ENCODE measurements around the gene SLC25A22.

The SLC25A22 gene

DNA sequence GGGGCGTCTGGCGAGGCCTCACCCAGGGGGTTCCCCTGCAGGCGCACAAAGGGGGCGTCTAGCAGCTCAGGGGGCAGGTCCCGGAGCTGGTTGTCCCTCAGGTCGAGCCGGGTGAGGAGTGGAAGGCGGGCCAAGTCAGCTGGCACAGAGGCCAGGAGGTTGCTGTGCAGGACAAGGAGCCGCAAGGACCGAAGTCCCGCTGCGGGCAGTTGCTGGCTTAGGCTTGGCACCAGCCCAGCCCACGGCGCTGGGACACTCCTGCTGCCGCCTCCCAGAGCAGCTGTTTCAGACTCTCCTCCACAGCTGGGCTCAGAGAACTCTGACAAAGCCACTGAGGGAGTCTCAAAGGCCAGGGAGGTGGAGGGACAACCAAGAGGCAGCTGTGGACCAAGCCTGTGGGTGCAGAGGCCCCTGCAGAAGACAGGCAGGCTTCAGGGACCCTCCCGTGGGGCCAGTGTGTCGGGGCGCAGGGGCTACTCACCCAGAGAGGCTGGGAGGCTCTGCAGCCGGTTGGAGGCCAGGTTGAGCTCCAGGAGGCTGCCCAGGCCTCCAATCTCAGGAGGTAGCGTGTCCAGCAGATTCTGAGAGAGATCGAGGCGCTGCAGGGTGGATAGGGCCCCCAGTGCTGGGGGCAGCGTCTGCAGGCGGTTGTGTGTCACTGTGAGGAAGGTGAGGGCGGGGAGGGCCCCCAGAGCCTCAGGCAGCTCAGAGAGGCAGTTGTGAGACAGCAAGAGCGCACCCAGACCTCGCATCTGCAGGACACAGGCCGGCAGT, 4.8 kb upstream of the SLC25A22 start:
- no peak for DNase-seq

DNA sequence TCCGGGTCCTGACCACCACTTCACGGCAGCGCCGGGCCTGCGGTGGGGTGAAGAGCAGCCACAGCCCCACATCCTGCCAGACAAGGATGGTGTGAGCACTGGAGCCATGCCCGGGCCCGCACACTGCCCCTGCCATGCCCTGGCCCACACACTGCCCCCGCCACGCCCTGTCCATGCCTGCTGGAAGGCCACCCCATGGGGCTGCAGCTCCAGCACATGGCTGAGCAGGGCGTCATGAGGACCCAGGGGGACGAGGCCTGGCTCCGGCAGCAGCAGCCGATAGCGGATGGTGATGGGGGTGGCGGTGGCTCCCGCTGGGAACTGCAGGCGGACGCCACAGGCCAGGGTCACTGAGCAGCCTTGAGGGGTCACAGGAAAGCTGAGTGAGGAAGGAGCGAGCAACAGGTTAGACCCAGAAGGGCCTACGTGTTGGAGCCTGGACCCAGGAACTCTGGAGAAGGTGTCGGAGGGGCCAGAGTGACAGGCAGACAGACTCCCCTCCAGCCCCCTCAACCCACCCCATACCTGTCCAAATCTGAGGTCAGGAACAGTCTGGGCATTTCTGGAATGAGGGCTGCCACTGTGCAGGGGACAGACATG, 4.0 kb upstream of the SLC25A22 start:
- no peak for DNase-seq

- DNase-seq, result no peak
These were observed 3.2 kb upstream of the SLC25A22 start for GRCh38 chr11:801097-801780.

- no peak for DNase-seq
These were observed 2.4 kb upstream of the SLC25A22 start for GRCh38 chr11:800473-800872.

- DNase-seq, result no peak
These were observed 1.7 kb upstream of the SLC25A22 start for GRCh38 chr11:799641-800316.

DNA sequence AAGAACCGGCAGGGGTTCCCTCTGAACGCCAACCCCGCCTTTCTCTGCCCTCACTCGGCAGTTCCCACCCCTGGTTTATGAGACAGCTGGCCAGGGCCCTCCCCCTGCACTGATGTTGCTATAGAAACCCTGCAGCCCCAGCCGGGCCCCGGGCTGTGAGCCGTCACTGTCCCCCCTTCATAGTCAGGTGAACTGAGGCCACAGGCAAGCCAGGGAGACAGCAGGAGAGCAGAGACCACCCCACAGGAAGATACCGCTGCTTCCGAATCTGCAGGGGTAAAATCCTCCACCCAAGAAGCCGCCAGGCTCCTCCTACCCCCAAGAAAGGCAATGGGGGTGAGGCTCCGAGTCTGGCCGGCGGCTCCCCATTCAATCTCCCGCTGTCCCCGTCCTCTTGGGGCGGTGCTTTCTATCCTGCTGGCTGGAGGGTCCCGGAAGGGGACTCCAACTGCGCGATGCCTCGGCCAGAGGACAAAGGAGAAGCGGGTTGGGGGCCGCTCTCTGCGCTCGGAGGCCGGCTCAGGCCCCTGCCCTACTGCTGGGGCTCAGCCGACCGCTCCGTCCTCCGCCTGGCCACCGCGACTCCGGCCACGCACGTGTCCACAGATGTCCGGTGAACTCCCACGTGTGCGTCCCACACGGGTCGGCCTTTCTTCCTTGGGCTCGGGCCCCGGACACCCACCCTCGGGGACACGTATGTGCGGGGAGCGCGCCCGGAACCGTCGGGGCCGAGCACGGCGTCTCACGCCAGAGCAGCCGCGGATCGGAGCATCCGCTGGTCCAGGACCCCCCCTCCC, 587 bp downstream of the SLC25A22 start:
- DNase-seq, result peak; percentile 90

DNA sequence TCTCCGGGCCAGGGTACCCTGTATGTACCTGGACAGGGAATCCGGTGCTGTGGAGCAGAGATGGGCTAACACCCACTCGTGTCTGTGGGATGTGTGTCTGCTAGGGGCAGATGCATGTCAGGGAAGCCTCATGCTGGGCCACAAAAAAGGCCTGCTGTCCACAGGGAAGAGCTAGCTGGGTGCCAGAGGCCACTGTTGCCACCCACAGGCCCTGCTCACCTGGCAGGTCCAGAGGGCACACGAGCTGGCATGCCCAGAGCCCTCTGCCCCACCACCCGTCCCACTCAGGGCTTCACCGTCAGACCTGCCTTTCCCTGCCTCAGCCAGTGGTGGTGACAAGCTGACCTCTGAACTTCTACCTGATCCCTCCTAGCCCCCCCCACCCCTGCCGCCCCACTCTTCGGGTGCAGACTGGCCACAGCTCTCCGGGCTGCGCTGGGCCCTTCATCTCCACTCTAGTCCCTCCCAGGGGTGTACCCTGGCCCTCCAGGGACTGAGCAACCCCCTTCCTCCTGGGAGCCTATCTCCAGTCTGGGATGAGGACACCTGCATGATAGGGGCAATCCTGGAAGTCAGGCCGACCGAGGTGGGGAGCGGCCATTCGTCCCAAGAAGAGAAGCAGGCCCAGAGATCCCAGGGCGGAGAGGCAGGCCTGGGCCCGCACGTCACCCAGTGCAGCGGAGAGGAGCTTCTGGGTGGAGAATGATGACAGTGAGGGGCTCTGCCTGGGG, 1.4 kb downstream of the SLC25A22 start:
- no peak for DNase-seq

GRCh38 chr11:795634-796564, 2.2 kb downstream of the SLC25A22 start:
- DNase-seq, result peak; percentile 85

GRCh38 chr11:794766-795633, 3.1 kb downstream of the SLC25A22 start:
- DNase-seq, result no peak

DNA sequence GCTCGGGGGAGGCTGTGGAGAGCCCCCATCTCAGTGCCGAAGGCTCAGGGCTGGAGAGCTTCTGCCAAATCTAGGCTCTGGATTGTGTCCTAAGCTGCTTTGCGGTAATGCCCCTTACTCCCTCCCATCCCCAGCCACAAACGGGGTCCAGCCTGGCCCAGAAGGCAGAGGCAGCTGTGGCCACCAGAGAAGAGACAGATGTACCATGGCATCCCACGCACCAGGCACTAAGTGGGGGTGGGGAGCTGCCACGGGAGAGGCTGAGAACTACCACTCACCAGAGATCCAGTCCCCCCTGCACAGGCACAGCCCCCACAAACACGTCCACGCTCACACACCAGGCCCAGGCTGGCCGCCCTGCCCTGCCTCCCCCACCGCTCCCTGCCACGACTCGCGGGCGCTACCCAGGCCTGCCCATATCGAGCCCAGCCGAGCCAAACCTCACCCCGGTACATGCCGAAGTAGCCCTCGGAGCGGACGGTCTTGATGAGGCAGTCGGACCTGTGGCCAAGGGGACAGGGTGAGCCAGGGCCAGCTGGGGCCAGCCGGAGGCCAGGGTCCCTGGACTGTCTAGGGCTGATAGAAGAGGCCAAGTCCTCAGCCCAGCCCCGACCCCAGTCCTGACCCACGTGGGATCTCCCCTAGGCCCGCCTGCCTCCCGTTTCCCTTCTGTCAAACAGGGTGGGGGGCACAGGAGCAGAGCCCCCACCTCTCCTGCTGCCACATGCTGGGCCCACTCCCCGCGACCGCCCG, 3.9 kb downstream of the SLC25A22 start:
- no peak for DNase-seq

DNA sequence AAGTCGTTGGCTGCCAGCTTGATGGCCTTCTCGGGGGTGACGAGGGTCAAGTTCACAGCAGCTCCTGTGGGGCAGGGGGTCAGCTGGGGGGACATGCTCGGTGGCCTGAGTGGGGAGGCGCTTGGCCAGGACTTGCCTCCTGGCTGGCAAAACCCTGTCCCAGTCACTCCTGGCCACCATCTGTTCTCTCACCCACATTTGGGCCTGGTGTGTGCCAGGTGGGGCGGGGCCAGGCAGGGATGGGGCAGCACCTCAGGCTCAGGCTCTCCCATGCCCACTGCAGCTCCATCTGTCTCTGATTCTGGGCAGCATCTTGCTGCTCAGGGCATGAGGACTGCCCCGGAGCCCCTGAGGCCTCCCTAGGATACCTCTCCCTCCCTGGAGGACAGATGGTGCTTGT, 4.5 kb downstream of the SLC25A22 start:
- no peak for DNase-seq

- DNase-seq, result no peak
These were observed 5.2 kb downstream of the SLC25A22 start for GRCh38 chr11:792873-793272.

- DNase-seq, result no peak
These were observed 5.6 kb downstream of the SLC25A22 start for GRCh38 chr11:792535-792821.

DNA sequence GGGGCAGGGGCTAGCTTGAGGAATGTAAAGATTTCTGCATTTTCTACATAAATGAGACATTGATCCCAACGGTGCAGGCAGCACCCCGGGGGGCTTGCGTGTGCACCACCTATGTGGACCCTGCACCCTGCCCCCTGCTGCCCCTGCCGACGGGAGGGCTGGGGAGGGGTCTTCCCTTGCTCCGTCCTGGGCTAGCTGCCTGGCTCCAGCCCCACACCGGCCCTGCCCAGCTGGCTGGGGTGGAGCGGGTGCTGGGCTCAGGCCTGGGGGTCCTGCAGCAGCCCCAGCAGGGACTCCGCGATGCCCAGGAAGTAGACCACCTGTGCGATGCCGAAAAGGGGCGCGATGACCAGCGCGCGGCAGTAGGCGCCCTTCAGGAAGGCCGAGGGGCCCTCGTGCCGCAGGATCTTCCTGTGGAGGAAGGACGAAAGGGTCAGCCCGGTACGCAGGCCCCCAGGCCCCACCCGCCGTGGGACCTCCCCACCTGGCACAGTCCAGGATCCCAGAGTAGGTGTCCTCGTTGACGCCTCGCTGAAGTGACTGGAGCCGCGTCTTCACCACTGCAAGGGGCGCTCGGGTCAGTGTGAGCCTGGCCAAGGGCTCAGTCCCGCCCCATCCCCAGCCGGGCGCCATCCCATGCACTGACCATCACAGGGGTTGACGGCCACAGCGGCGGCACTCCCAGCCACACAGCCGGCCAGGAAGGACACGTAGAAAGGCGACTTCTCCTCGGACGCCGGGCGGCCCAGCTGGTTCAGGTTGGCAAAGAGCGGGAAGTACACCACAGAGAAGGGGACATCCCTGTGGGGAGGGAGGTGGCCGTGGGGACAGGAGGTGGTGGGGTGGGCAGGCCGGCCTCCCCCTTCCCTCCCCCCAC, 6.2 kb downstream of the SLC25A22 start:
- DNase-seq, result no peak

DNA sequence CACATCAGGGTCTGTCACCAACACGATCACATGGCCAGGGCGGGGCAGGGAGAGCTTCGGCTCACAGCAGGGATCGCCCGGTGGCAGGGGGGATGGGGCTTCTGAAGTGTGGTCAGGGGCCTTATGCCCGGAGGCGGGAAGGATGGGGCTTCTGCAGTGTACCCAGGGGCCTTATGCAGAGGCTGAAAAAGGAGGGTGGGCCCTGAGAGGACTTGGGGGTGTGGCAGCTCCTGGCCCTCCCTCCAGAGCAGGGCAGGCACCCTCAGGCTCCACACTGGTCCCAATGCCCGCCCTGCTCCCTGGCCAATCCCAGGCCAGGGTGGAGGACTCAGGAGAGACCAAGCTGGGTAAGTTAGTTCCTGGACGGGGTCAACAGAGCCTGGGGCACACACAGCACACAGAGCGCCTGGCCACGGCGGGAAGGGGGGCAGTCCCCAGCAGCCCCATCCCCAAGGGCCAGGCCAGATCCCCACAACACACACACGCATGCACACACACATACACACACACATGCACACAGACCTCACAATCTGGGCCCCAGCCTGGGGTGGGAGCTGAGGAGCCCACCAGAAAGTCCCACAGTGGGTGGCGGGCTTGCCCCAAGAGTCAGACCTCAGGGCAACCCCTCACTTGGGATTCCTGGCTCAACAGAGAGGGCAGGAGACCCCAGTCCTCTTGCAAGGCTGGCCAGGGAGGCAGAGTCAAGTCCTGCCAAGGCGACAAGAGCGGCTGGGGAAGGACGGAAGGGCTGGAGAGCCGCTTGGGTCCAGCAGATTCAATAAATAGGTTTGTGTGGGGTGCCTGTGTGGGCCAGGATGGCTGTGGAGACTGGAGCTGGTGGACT, 7.1 kb downstream of the SLC25A22 start:
- DNase-seq, result no peak

- DNase-seq, result peak; percentile 53
These were observed 8.1 kb downstream of the SLC25A22 start, which contains the start of gene CEND1 for GRCh38 chr11:789943-790342. CEND1 (minus strand) TSS chr11:790090; CDS start chr11:788576, 1,514 bp downstream.
